ENCODE data around the gene GOLGA5. TPM values are rescaled to one million over a fixed set of nuclear protein-coding genes. Genes with fewer than 3 reads are reported as not detected.

GOLGA5 gene
- total and polyA plus RNA-seq, 2 of the 8 experiments (the other 6 are each of a cell fraction or from before 2014, with no cell fraction given), result 13.0 to 25.4 TPM

GRCh38 chr14:92877757-92878431, 83.8 kb downstream of the GOLGA5 start:
- FAIRE-seq (peak; percentile 78), DNase-seq (ENCODE audit: low read depth in 1 of 2, low spot score in 2 of 2) (peak in 1 of 2 experiments; percentile 58)
- Histone ChIP-seq H3K23me2 (ENCODE audit: low read depth, low read length) (no peaks in the 10 kb centered on the region), H3K9me3 (ENCODE audit: insufficient read depth in 2 of 2, low read depth in 1 of 2, low read length in 1 of 2) (no peaks in the 10 kb centered on the region), H3K27me3 (replicated peaks in 1 of 4; ENCODE audit: control insufficient read depth in 3 of 4, extremely low read depth in 1 of 4, insufficient read depth in 3 of 4, low read length in 3 of 4) (no peaks in the 10 kb centered on the region; a peak in 1 of 7 replicates), H3K18ac (ENCODE audit: extremely low read depth, low read length) (peak overlapping the region; percentile 21; the same call in 1 of the 2 replicates), H2BK120ac (replicated peaks; ENCODE audit: low read depth, low read length) (no peak overlapping the region), H3K4me2 (ENCODE audit: insufficient read depth in 1 of 2, low read depth in 2 of 2, low read length in 2 of 2) (peak overlapping the region in 1 of 2 experiments; percentile 29; a peak in 2 of 4 replicates), H3K4me1 (replicated peaks in 1 of 4; ENCODE audit: control insufficient read depth in 3 of 4, insufficient read depth in 4 of 4, low read length in 3 of 4) (peaks cover 0 to 12% (median 5%) of the 10 kb centered on the region in 4 experiments; a peak in 5 of 7 replicates), H2AK5ac (ENCODE audit: low read depth, low read length) (no peak overlapping the region), H3K79me2 (ENCODE audit: control insufficient read depth in 1 of 2, insufficient read depth in 2 of 2, low read length in 2 of 2) (no peaks in the 10 kb centered on the region), H4K20me1 (replicated peaks in 1 of 2; ENCODE audit: control insufficient read depth in 1 of 2, insufficient read depth in 2 of 2, low read length in 2 of 2) (no peaks in the 10 kb centered on the region), H4K91ac (replicated peaks; ENCODE audit: insufficient read length, low read length) (no peak overlapping the region), H3K27ac (ENCODE audit: low read depth, low read length) (no peak overlapping the region), H4K8ac (ENCODE audit: extremely low read depth, insufficient read depth, low read length) (no peak overlapping the region), H4K5ac (ENCODE audit: insufficient read length, low read depth, low read length) (no peak overlapping the region), H2BK5ac (ENCODE audit: low read depth, low read length) (no peak overlapping the region), H2BK12ac (ENCODE audit: low read depth, low read length) (no peak overlapping the region), H3K79me1 (ENCODE audit: low read depth, low read length) (no peaks in the 10 kb centered on the region), H3K14ac (ENCODE audit: insufficient read length) (no peak overlapping the region), H2BK15ac (ENCODE audit: low read length) (no peak overlapping the region), H3K56ac (replicated peaks; ENCODE audit: insufficient read length, low read depth, low read length) (no peak overlapping the region), H2AFZ (ENCODE audit: low read length) (no peak overlapping the region), H2BK20ac (ENCODE audit: low read length) (no peak overlapping the region; the same call in 1 of the 2 replicates), H3K4me3 (ENCODE audit: extremely low read depth in 1 of 4, insufficient read depth in 2 of 4, low read depth in 3 of 4, low read length in 4 of 4) (0 out of 8 replicates have a peak overlapping the region, but pooled peaks of 1 of the 4 experiments have one; percentile 7), H3K9ac (replicated peaks in 1 of 4; ENCODE audit: extremely low read depth in 1 of 4, low read depth in 3 of 4, low read length in 3 of 4) (no peak overlapping the region), H3K4ac (replicated peaks; ENCODE audit: insufficient read length, low read depth, low read length) (no peak overlapping the region), H3K23ac (ENCODE audit: insufficient read length) (no peak overlapping the region), H3K36me3 (ENCODE audit: control insufficient read depth in 2 of 4, insufficient read depth in 4 of 4, low read length in 3 of 4) (no peaks in the 10 kb centered on the region)
- TF ChIP-seq CEBPB (IDR thresholded peaks at IDR 0.05; ENCODE audit: low read depth, low read length), result peak; percentile 55; the same call in 1 of the 2 replicates
- TF ChIP-seq KDM1A (IDR thresholded peaks at IDR 0.05; ENCODE audit: borderline replicate concordance, low read length), result peak; percentile 38; the same call in 1 of the 2 replicates
- TF ChIP-seq JUND (IDR thresholded peaks at IDR 0.05; ENCODE audit: low read length), result no peak
- WGBS, 2 experiments (ENCODE audit: extremely low coverage in 1 of 2, insufficient coverage in 1 of 2, insufficient read length in 1 of 2, insufficient replicate concordance in 2 of 2, low coverage in 1 of 2, low lambda C conversion rate in 2 of 2, missing lambda C conversion rate in 1 of 2), result 40% methylated on average over 18 of the region's 18 CpGs; no CpG with 5 or more reads in 1 of the 2 experiments
- POLR2A ChIA-PET (ENCODE audit: partially characterized antibody), result no interaction called here
- CTCF ChIA-PET (ENCODE audit: partially characterized antibody), result interaction anchor here (0.8 to 3.2 kb wide), 3 partner anchors 18 to 301 kb away, joined by 3 to 13 read pairs (median 3); no protein-coding TSS in a partner anchor
